ENCODE data around the gene M1AP. TPM values are rescaled to one million over a fixed set of nuclear protein-coding genes. Genes with fewer than 3 reads are reported as not detected.

The M1AP gene
- polyA plus RNA-seq, 3 donors = 1.00 to 4.6 (median 1.8) TPM

- Histone ChIP-seq H3K9ac (ENCODE audit: insufficient read depth, low read length, poor library complexity, severe bottlenecking) (no peak overlapping the region), H3K9me3 (replicated peaks in 1 of 2; ENCODE audit: control insufficient read depth in 1 of 2, insufficient read depth in 1 of 2, low read length in 2 of 2) (no peaks in the 10 kb centered on the region), H3K4me1 (ENCODE audit: control insufficient read depth in 1 of 2, insufficient read depth in 2 of 2, low read length in 2 of 2) (peaks cover 18 to 19% of the 10 kb centered on the region in 2 donors), H2AFZ (ENCODE audit: insufficient read depth, low read depth, low read length, poor library complexity, severe bottlenecking) (no peak overlapping the region), H3K36me3 (replicated peaks in 1 of 2; ENCODE audit: control insufficient read depth in 1 of 2, insufficient read depth in 2 of 2, low read length in 2 of 2) (no peaks in the 10 kb centered on the region), H4K20me1 (ENCODE audit: insufficient read depth, low read length) (no peaks in the 10 kb centered on the region), H3K27ac (ENCODE audit: low read depth in 1 of 2, low read length in 2 of 2) (peak overlapping the region in 1 of 2 donors; percentile 53), H3K27me3 (ENCODE audit: control insufficient read depth in 2 of 2, insufficient read depth in 2 of 2, low read length in 2 of 2) (peaks cover 2 to 5% of the 10 kb centered on the region in 2 donors), H3K79me2 (ENCODE audit: insufficient read depth, low read length) (no peaks in the 10 kb centered on the region), H3K4me3 (replicated peaks in 1 of 3; ENCODE audit: low read depth in 2 of 3, low read length in 3 of 3) (peak overlapping the region in 1 of 3 experiments; percentile 9), H3K4me2 (replicated peaks; ENCODE audit: extremely low read depth, low read length, poor library complexity, severe bottlenecking) (peak overlapping the region; percentile 18)
- no peak for DNase-seq
- H3K36me3 Mint-ChIP-seq = no peaks in the 10 kb centered on the region
- no peak overlapping the region for H3K4me3 Mint-ChIP-seq
- no peak for TF ChIP-seq CTCF (IDR thresholded peaks at IDR 0.05)
- H3K9me3 Mint-ChIP-seq = no peaks in the 10 kb centered on the region
- H3K27me3 Mint-ChIP-seq (ENCODE audit: low read depth in 3 of 3) = peaks cover 0 to 7% (median 0%) of the 10 kb centered on the region in 3 donors
- intact Hi-C loops (cut with micrococcal nuclease) = loop anchor here (5.0 to 10.0 kb wide), 2 partner anchors 184 to 941 kb away; no protein-coding TSS in a partner anchor
- no CpG with 5 or more reads among the region's 1 CpG for WGBS (ENCODE audit: insufficient coverage)
- peak overlapping the region in 3 of 7 donors; percentile 2 to 52 (median 24) for H3K27ac Mint-ChIP-seq
- H3K4me1 Mint-ChIP-seq = peaks cover 16% of the 10 kb centered on the region
Observed at GRCh38 chr2:74693668-74694067, 45.5 kb upstream of the M1AP start.

DNA sequence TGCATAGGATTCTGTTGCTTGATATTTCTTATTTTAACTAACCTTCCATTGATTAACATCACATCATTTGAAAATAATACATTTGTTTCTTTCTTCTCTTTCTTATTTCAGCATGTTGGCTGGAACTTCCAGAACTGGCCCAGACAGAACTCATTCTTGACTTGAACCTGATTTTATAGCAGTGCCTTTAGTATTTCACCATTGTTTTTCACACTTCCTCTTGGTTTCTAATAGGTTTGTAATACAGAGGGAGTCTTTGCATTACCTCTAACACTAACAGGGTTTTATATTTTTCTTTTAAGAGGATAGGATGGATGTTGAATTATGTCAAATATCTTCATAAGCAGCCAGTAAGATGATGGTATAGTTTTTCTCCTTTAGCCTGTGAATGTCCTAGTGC lies 45.1 kb upstream of the M1AP start:
- Histone ChIP-seq H3K79me2 (ENCODE audit: insufficient read depth, low read length) (no peaks in the 10 kb centered on the region), H3K9ac (ENCODE audit: insufficient read depth, low read length, poor library complexity, severe bottlenecking) (no peak overlapping the region), H3K9me3 (replicated peaks in 1 of 2; ENCODE audit: control insufficient read depth in 1 of 2, insufficient read depth in 1 of 2, low read length in 2 of 2) (no peaks in the 10 kb centered on the region), H3K36me3 (replicated peaks in 1 of 2; ENCODE audit: control insufficient read depth in 1 of 2, insufficient read depth in 2 of 2, low read length in 2 of 2) (no peaks in the 10 kb centered on the region), H4K20me1 (ENCODE audit: insufficient read depth, low read length) (no peaks in the 10 kb centered on the region), H3K27me3 (ENCODE audit: control insufficient read depth in 2 of 2, insufficient read depth in 2 of 2, low read length in 2 of 2) (peaks cover 2 to 5% of the 10 kb centered on the region in 2 donors), H2AFZ (ENCODE audit: insufficient read depth, low read depth, low read length, poor library complexity, severe bottlenecking) (no peak overlapping the region), H3K27ac (ENCODE audit: low read depth in 1 of 2, low read length in 2 of 2) (no peak overlapping the region), H3K4me1 (ENCODE audit: control insufficient read depth in 1 of 2, insufficient read depth in 2 of 2, low read length in 2 of 2) (peaks cover 18 to 19% of the 10 kb centered on the region in 2 donors), H3K4me3 (replicated peaks in 1 of 3; ENCODE audit: low read depth in 2 of 3, low read length in 3 of 3) (no peak overlapping the region), H3K4me2 (replicated peaks; ENCODE audit: extremely low read depth, low read length, poor library complexity, severe bottlenecking) (peak overlapping the region; percentile 18)
- intact Hi-C loops (cut with micrococcal nuclease) = loop anchor here (5.0 to 10.0 kb wide), 2 partner anchors 184 to 942 kb away; no protein-coding TSS in a partner anchor
- peak overlapping the region in 3 of 7 donors; percentile 16 to 52 (median 24) for H3K27ac Mint-ChIP-seq
- TF ChIP-seq CTCF (IDR thresholded peaks at IDR 0.05) = no peak
- H3K4me3 Mint-ChIP-seq = no peak overlapping the region
- peaks cover 0 to 7% (median 0%) of the 10 kb centered on the region in 3 donors for H3K27me3 Mint-ChIP-seq (ENCODE audit: low read depth in 3 of 3)
- H3K36me3 Mint-ChIP-seq = no peaks in the 10 kb centered on the region
- no peaks in the 10 kb centered on the region for H3K9me3 Mint-ChIP-seq
- peak in 1 of 3 donors; percentile 26 for DNase-seq
- peaks cover 16% of the 10 kb centered on the region for H3K4me1 Mint-ChIP-seq

Data from CD14-positive monocyte (primary cell).